ENCODE measurements around the gene MSI2.

The MSI2 gene

GRCh38 chr17:57271821-57272220 lies 15.5 kb downstream of the MSI2 start:
- DNase-seq = no peak

DNA sequence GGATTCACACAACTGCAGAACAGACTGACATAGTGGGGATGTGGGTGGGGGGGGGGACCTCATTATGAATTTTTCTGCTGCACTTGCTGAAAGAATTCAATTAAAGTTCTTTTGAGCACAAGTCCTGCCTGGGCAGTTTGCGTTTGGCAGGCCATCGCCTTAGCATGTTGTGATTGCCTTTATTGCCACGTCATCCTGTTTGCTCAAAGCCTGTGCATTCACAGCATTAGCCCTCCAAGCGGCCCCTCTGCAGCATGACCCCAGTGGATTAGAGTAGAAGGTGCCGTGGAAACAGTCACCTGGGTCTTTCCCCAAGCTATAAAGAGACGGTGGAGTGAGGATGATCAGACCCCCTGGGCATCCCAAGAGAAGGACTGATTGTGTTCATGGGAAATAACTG lies 17.2 kb downstream of the MSI2 start:
- no peak for DNase-seq

- no peak for DNase-seq
These were observed 17.8 kb downstream of the MSI2 start for GRCh38 chr17:57274162-57274561.

DNA sequence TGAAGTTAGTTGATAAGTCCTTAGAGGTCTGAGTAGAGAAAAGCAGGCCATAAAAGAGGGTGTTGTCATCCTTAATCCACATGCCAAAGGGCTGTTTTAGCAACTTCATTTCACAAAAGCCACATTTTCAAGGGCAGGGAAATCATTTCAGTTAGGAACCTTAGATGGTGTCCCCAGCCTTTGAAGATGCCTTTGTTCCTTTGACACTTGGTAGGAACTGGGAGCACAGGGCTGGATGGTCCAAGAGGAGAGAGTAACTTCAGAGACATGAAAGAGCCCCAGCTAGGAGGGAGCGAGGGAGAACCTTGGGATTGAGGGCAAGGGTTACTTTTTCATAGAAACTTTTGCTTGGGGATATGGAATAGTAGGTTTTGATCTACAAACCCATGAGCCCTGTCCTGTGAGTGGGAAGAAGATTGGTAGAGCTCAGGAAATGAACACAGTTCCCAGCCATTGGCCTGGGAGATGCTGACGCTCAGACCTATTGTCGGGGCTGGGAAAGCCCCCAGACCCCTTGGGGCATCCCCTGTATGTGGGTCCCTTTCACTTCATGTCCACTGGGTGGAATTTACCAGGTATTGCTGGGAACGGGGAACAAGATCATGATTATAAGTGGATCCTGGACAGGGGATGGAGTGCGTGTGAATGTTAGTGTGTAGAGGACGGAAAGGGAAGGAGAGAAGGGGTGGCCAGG lies 18.9 kb downstream of the MSI2 start:
- no peak for DNase-seq

DNA sequence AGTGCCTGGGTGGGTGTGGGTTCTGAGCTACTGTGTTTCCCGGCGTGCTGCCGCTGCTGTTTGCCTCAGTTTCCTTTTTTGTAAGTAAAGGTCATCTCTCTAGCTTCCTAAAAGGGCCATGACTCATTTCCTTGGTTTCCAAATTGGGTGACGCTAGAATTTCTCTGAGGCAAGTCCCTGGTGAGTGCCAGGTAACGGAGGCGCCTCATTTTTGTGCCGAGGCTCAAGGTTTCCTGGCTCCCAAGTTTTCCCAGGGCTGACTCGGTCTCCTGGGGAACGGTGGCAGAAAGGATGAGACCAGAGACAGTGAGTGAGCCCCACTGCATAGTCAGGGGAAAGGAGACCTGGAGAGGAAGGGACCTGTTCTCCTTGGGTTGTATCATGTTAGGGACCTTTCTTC lies 20.3 kb downstream of the MSI2 start:
- DNase-seq = no peak

DNA sequence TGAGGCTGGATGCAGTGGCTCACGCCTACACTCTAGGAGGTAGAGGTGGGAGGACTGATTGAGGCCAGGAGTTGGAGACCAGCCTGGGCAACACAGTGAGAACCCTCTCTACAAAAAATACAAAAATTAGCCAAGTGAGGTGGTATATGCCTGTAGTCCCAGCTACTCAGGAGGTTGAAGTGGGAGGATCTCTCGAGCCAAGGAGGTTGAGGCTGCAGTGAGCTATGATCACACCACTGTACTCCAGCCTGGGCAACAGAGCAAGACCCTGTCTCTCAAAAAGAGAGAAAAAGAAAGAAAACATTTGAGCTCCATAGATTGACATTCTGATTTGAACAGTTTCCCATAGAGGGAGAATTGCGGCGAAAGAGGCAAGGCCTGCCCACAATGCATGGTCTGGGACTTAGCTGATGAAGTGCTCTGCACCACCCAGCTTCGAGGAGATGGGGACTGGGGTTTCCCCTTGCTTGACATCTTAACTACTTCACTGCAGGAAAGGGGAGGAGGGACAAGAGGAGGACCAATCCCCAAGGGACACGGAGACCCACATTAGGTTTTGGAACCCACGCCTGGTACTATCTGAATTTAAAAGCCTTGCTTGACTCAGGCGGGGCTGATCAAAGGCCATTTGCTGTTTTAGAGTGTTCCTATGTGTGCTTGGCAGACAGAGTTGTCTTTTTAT lies 21.7 kb downstream of the MSI2 start:
- DNase-seq = no peak

DNA sequence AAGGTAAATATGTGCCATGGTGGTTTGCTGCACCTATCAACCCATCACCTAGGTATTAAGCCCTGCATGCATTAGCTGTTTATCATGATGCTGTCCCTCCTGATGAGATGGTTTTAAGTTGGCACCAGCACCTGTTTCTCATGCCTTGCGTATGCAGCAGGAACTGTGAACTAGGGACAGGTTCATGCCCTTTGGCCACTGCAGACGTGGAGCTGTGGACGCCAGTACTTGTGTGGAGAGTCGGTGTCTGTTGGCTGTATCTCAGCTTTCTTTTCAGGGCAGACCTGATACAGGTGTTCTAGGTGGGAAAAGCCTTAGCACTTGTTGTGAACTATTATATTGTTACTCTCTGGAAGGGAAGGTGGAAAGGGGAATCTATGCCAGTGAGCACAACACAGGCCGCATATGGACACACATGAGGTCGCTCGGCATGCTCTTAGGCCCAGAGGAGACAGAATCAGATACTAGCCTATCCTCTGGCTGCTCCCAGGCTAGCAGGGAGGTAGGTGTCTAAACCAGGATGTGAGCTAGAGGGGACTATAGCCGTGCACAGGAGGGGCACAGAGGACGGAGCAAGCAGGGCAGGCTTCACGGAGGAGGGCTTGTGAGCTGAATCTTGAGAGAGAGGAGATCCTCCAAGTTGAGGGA lies 22.5 kb downstream of the MSI2 start:
- DNase-seq = no peak

DNA sequence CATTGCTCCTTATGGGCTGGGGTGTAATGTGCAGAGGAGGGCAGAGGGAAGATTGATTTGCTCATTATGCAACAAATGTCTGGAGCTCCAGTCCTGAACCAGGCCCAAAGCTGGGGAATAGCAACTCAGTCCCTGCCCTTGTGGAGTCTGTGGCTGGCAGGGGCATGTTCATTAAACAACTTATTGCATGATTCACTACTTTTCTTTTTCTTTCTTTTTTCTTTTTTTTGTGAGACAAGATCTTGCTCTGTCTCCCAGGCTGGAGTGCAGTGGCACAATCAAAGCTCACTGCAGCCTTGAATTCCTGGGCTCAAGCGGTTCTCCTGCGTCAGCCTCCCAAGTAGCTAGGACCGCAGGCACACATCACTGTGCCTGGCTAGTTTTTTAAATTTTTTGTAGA lies 23.1 kb downstream of the MSI2 start:
- no peak for DNase-seq

- DNase-seq = no peak
These were observed 25.6 kb downstream of the MSI2 start for GRCh38 chr17:57281887-57282286.

DNA sequence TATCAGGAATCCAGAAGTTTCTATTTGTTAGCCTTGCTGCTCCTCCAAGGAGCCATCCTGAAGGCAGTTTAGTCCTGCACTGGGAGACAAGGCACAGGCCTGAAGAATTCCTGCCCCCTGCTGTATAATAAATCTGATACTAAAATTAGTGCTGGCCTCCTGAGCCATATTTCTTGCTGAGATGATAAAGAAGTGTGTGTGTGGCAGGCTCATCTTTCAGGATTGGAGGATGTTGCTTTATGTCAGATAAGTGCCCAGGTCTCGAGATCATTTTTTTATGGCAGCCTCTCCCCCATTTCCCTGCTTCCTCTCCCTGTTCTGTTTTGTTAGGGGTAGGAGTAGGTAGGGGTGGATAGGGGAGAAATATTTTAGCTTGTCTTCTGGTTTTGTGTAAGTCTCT lies 26.0 kb downstream of the MSI2 start:
- DNase-seq = no peak

GRCh38 chr17:57283203-57283971 lies 27.1 kb downstream of the MSI2 start:
- DNase-seq = no peak

DNA sequence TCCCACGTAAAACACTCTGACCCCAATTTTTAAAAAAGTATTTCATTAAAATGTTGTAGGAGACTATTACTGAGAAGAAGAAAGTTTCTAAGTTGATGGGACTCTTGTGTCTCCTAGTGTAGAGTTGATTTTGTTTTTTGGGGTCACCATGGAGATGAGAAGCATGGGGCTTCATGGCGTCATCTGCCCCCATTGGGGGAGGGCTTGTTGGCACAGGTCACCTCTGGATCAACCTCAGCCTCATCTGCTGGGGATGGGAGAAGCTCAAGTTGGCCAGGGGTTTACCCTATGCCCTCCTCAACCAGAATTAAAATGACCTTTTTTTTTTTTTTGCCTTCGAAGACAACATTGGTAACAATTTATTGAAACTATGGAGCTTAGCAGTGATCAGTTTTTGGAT lies 28.3 kb downstream of the MSI2 start:
- no peak for DNase-seq

DNA sequence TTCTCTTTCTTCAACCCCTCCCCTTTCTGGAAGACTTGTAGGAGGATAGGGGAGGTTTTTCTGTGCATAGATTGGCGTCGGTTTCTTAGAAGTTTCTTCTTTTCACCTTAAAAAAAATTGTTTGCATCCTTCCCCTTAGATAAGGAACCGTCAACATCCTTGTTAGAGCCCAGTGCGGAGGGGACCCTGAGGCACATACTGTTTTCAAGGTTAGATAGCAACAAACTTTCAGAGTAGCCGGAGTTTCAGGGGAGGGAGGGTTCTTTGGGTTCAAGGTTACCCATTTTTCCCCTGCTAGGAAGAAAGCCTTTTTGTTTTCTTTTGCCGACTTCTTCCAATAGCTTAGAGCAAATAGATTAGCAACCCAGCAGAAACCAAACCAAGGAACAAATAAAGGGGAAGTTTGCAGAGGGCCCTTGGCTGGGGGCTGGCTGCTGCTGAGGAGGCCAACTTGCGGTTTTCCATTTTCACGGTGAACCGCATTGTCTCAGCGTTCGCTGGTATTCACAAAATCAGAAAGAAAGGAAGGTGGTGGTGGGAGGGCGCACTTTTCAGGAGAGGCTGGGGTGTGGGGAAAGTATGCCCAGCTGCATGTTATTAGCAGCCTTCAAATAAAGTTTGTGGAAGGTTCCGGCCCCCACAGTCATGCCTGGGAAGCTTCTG lies 28.8 kb downstream of the MSI2 start:
- DNase-seq = peak; percentile 19 to 32

GRCh38 chr17:57285701-57286100 lies 29.4 kb downstream of the MSI2 start:
- DNase-seq = no peak

GRCh38 chr17:57286399-57287105 lies 30.2 kb downstream of the MSI2 start:
- no peak for DNase-seq

DNA sequence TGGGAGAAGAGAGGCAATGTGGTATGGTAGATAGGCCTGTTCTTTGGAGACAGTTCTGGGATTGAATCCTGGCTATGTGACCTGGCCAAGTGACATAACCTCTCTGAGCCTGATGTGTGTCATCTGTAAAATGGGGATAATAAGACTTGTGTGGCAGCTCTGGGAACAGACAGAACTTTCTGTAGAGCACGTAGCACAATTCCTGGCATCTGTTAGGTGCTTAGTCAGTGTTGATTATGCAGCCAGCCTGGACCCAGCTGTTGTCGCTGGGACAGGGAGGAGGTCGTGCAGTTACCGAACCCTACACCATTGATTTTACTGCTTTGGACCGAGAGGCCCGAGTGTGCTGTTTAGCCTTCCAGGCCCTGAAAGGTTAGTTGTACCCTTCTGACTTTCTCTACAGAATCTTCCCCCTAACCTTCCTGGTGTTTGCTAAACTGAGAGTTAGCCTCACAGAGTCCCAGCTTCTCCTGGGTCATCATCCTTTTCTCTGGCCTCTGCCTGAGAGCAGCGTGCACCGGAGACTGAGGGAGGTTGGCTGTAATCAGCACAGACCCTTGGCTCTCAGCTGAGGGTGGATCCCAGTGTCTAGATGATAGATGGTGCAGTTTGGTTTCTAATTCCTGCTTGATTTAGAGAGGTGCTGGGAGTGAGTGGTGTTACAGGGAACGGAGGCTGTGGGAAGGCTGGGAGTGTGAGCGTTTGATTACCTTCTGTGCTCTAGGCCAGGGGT lies 31.9 kb downstream of the MSI2 start:
- DNase-seq = no peak

GRCh38 chr17:57288773-57289121 lies 32.4 kb downstream of the MSI2 start:
- no peak for DNase-seq

GRCh38 chr17:57289130-57289529 lies 32.8 kb downstream of the MSI2 start:
- no peak for DNase-seq

DNA sequence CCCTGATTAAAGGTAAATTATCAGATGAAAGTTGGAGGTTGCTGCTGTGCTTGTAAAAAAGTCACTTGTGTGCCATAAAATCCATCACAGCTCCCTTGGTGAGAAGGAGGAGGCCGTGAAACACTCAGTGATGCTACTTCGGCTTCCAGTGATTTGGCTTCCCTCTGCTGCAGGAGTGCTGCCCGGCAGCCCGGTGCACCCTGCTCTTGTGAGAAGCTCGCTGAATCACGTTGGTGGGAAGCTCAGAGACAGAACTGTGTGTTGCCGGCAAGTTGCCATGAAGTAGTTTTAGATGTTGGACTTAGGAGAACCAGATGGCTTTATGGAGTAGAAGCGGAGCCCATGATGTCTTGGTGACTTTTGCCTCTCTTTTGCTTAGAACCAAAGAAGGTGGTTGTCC lies 33.3 kb downstream of the MSI2 start:
- no peak for DNase-seq

- no peak for DNase-seq
These were observed 34.7 kb downstream of the MSI2 start for GRCh38 chr17:57290981-57291380.

- DNase-seq = no peak
These were observed 35.8 kb downstream of the MSI2 start for GRCh38 chr17:57292091-57292490.

- no peak for DNase-seq
These were observed 36.8 kb downstream of the MSI2 start for GRCh38 chr17:57293077-57293476.
